ENCODE measurements around the gene ING3.

DNA sequence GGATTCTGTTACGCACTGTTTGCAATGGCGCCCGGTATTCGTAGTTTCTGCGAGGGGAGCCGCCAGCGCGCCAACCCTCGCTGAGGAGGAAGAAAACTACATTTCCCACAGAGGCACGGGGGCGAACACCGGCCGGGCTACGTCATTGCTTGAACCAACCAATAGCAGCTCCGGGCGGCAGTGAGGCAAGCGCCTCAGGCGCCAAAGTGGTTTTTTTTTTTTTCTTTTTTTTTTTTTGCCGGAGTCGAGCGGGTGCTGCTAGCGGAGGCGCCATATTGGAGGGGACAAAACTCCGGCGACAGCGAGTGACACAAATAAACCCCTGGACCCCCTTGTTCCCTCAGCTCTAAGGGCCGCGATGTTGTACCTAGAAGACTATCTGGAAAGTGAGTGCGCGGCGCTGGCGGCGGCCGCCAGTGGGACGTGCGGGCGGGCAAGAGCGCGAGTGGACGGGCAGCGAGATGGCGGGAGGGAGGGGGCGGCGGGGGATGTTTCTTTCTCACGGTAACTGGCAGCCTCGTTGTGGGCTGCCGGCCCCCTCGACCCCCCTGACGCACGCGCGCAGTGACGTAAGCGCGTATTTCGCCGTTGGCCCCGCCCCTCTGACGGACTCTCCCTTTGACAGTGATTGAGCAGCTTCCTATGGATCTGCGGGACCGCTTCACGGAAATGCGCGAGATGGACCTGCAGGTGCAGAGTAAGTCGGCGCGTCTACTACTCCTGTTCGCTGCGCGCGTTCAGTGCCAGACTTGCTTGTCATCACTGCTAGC lies at the start of gene ING3:
- TF ChIP-seq, protein P1, sequence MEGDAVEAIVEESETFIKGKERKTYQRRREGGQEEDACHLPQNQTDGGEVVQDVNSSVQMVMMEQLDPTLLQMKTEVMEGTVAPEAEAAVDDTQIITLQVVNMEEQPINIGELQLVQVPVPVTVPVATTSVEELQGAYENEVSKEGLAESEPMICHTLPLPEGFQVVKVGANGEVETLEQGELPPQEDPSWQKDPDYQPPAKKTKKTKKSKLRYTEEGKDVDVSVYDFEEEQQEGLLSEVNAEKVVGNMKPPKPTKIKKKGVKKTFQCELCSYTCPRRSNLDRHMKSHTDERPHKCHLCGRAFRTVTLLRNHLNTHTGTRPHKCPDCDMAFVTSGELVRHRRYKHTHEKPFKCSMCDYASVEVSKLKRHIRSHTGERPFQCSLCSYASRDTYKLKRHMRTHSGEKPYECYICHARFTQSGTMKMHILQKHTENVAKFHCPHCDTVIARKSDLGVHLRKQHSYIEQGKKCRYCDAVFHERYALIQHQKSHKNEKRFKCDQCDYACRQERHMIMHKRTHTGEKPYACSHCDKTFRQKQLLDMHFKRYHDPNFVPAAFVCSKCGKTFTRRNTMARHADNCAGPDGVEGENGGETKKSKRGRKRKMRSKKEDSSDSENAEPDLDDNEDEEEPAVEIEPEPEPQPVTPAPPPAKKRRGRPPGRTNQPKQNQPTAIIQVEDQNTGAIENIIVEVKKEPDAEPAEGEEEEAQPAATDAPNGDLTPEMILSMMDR (IDR thresholded peaks at IDR 0.05; ENCODE audit: low read depth, low read length, poor library complexity, severe bottlenecking), result no peak
- no peak for TF ChIP-seq EZH2phosphoT487 (IDR thresholded peaks at IDR 0.05; ENCODE audit: borderline replicate concordance, low read length)
